SU-DHL-6 (cell line): Measurements from ENCODE around the gene APH1B.

Experiments
- CTCF ChIP-seq: fragments of 200-600 bp; sonication (generic); IDR thresholded peaks from one replicate; pipeline ENCODE4 v1.5.1; 2017; ENCODE audit warnings: antibody characterized with exemption, mild to moderate bottlenecking, low read length, moderate library complexity; ENCODE audit not compliant: insufficient read depth, poor library complexity, severe bottlenecking
- EZH2phosphoT487 ChIP-seq: fragments of 200-600 bp; sonication (generic), shearing (Covaris generic); conservative IDR thresholded peaks from 2 replicates; pipeline ENCODE4 v1.6.1; 2018; ENCODE audit warnings: mild to moderate bottlenecking, antibody characterized with exemption, low read length, moderate library complexity, mixed read lengths

- TF ChIP-seq EZH2phosphoT487, result no peak
- TF ChIP-seq CTCF, result no peak
These were observed 72.2 kb downstream of the APH1B start for GRCh38 chr15:63349621-63350020.
